SJSA1 (cell line): ENCODE measurements around the gene ADRM1. TPM values are rescaled to one million over a fixed set of nuclear protein-coding genes. Genes with fewer than 3 reads are reported as not detected.

Experiments used
- DNase-seq, 2 experiments: peaks; one replicate each; pipeline ENCODE4 v3.0.0-alpha.2; 2015 to 2020; ENCODE audit warnings: low spot score in 2 of 2, low read depth in 1 of 2
- H3K27ac ChIP-seq: fragments of 250-450 bp; sonication (Bioruptor Pico); 2 replicates; pipeline ENCODE4 v1.5.1; 2020; ENCODE audit warnings: mild to moderate bottlenecking, moderate library complexity
- H3K27me3 ChIP-seq: fragments of 250-450 bp; sonication (Bioruptor Pico); replicated peaks from 2 replicates; pipeline ENCODE4 v1.5.1; 2020; ENCODE audit warnings: mild to moderate bottlenecking, moderate library complexity
- H3K36me3 ChIP-seq: fragments of 250-450 bp; sonication (Bioruptor Pico); 2 replicates; pipeline ENCODE4 v1.5.1; 2020; ENCODE audit warnings: mild to moderate bottlenecking
- H3K4me1 ChIP-seq: fragments of 250-450 bp; sonication (Bioruptor Pico); replicated peaks from 2 replicates; pipeline ENCODE4 v1.6.1; 2021; ENCODE audit warnings: mild to moderate bottlenecking
- H3K4me3 ChIP-seq: fragments of 250-450 bp; sonication (Bioruptor Pico); 2 replicates; pipeline ENCODE4 v1.5.1; 2020; ENCODE audit warnings: mild to moderate bottlenecking
- H3K9me3 ChIP-seq: fragments of 250-450 bp; sonication (Bioruptor Pico); replicated peaks from 2 replicates; pipeline ENCODE4 v1.5.1; 2020; ENCODE audit warnings: mild to moderate bottlenecking
- total RNA-seq: library from RNA; depleted of rRNA; stranded (reverse); fragments of >200 nt; shearing (Covaris generic); gene quantifications from 2 replicates; pipeline ENCODE4 v1.2.3, GENCODE V29; 2014

The ADRM1 gene
- total RNA-seq, 1 experiment from 2014 or later = 279 TPM

DNA sequence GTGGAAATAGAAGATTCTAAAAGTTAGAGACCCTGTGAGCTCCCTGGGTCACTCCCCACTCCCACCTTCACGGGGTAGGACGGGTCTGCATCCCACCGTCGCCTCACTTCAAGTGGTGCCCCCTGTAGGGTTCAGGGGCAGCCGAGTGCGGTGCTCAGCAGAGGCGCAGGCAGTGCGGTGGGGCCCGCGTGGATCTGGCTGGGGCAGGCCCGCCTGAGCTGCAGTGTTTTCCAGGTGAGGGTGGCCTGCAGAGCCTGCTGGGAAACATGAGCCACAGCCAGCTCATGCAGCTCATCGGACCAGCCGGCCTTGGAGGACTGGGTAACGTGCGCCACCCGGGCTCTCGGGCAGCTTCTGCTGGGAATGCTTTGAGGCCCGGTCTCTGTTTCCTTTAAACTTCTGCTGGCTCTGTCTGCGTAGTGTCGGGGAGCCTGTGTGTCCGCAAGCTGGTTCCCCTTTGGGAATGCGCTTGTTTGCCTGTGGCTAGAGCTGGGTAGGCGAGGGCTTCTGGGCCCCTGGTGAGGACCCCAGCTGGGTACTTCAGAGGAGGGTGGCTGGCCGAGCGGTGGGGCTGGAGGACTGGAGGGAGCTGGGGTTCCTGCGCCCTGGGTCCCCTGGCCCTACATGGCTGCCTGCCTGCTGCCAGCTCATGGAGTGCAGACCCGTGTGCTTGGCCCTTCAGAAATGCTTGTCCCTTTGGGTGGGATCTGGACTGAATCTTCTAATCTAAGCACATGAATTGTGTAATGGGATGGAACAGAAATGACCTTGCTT lies 3.8 kb downstream of the ADRM1 start:
- Histone ChIP-seq H3K9me3 (no peaks in the 10 kb centered on the region), H3K4me1 (peaks cover 19% of the 10 kb centered on the region), H3K36me3 (peaks cover 66% of the 10 kb centered on the region), H3K4me3 (no peak overlapping the region), H3K27ac (no peak overlapping the region), H3K27me3 (no peaks in the 10 kb centered on the region)
- no peak for DNase-seq

DNA sequence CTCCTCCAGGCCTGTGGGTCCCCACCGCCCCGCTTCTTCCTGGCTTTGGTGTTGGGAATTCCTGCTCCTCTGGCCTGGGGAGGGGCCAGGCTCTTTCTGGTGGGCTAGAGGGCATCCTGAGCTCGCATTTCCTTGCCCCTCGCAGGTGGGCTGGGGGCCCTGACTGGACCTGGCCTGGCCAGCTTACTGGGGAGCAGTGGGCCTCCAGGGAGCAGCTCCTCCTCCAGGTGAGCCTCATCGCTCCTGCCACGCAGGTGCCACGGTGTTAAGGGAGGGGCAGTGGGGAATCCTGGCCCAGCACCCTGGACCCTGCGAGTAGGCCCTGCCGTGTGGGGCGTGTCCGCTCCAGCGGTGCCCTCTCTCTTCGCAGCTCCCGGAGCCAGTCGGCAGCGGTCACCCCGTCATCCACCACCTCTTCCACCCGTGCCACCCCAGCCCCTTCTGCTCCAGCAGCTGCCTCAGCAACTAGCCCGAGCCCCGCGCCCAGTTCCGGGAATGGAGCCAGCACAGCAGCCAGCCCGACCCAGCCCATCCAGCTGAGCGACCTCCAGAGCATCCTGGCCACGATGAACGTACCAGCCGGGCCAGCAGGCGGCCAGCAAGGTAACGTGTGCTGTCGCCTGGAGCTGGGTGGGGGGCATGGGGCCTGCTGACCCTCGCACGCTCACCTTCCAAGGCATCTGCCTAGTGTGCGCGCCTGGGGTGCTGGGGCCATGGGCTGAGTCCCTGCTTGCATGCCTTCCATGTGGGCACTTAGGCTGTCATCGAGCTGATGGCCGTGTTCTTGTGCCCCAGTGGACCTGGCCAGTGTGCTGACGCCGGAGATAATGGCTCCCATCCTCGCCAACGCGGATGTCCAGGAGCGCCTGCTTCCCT lies 4.7 kb downstream of the ADRM1 start:
- Histone ChIP-seq H3K27ac (no peak overlapping the region), H3K36me3 (peaks cover 66% of the 10 kb centered on the region), H3K4me3 (no peak overlapping the region), H3K27me3 (no peaks in the 10 kb centered on the region), H3K4me1 (peaks cover 19% of the 10 kb centered on the region), H3K9me3 (no peaks in the 10 kb centered on the region)
- no peak for DNase-seq

DNA sequence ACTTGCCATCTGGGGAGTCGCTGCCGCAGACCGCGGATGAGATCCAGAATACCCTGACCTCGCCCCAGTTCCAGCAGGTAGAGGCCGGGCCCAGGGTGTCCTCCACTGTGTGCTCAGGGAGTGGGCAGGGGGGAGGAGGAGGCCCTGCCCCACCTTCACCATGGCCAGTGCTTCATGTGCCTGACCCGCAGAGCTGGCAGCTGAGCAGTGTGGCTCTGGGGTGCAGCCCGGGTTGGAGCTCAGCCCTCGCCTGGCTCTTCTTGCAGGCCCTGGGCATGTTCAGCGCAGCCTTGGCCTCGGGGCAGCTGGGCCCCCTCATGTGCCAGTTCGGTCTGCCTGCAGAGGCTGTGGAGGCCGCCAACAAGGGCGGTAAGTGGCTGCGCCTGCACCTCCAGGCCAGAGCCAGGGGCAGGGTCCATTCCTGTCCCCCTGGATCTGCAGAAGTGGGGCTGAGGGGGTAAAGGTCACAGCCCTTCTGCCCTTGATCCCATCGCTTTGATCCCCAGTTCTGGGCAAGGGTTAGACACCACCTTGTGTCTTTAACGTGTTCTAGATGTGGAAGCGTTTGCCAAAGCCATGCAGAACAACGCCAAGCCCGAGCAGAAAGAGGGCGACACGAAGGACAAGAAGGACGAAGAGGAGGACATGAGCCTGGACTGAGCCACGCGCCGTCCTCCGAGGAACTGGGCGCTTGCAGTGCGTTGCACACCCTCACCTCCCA lies 5.5 kb downstream of the ADRM1 start:
- Histone ChIP-seq H3K27me3 (no peaks in the 10 kb centered on the region), H3K9me3 (no peaks in the 10 kb centered on the region), H3K36me3 (peaks cover 64% of the 10 kb centered on the region), H3K4me1 (peaks cover 19% of the 10 kb centered on the region), H3K4me3 (no peak overlapping the region), H3K27ac (no peak overlapping the region)
- DNase-seq = no peak

DNA sequence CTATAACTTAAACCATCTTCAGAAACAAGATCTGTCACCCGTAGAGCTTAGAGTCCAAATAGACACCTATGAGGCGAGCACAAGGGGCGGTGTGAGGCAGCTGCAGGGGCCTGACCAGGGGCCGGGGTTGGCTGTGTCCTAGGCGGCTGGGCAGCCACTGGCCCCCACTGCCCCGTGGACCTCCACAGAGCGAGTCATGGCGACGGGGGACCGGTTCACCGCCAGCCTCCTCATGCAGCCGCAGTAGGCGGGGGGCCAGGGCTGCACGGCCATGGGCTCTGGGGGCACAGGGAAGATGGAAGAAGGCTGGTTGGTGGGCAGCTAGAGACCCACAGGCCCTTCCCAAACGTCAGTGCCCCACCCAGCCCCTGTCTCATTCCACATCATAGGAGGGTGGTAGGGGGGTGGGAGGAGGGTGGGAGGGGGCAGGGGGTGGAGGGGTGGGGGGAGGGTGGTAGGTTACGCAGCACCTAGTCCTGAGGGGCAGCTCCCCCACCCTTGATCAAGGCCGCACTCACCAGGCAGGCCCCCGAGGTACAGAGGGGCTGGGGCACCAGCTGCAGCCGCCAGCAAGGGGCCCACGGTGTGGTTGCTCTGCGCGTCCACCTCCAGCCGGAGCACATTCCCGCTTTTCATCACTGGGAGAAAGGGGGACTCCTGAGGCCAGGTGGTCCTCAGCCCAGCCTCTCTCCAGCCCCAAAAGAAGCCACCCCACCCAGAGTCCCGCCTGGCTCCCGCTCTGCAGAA lies 6.6 kb downstream of the ADRM1 start:
- Histone ChIP-seq H3K4me1 (peaks cover 13% of the 10 kb centered on the region), H3K27ac (no peak overlapping the region), H3K4me3 (no peak overlapping the region), H3K27me3 (no peaks in the 10 kb centered on the region), H3K36me3 (peaks cover 52% of the 10 kb centered on the region), H3K9me3 (no peaks in the 10 kb centered on the region)
- no peak for DNase-seq

DNA sequence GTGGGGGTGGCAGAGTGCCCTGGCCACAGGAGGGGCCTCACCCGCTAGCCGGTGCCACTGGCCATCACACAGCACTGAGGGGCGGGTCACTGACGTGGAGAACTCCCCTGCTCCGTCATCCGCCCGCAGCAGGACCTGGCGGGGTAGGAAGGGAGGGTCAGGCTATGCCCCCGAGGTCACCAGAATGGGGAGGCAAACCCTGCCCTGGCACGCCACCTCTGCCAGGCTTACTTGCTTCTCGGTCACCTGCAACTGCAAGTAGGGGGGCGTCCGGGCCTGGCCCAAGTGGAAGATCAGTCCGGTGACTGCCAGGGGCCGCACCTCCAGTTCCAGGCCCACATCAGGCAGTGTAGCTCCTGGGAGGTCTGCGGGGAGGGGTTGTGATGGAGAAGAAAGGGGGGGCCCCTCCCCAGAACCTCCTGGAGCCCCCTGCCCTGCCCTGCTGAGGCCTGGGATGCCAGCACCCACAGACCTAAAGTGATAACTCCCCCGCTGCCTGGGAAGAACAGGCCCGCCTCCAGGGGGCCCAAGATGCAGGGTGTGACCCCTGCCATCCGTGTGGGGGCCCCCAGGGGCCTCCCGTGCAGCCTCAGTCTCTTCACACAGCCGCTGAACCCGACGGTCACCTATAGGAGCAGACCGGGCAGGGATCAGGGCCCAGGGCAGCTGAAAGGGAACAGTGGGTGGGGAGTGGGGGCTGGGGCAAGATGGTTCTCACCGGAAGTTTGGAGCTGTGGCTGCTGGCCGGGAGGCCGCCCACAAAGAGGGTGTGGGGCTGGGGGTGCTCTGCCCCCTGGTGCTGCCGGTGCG lies 7.4 kb downstream of the ADRM1 start:
- no peak for DNase-seq
- Histone ChIP-seq H3K4me3 (no peak overlapping the region), H3K4me1 (peaks cover 5% of the 10 kb centered on the region), H3K27ac (no peak overlapping the region), H3K36me3 (peaks cover 45% of the 10 kb centered on the region), H3K9me3 (no peaks in the 10 kb centered on the region), H3K27me3 (no peaks in the 10 kb centered on the region)

DNA sequence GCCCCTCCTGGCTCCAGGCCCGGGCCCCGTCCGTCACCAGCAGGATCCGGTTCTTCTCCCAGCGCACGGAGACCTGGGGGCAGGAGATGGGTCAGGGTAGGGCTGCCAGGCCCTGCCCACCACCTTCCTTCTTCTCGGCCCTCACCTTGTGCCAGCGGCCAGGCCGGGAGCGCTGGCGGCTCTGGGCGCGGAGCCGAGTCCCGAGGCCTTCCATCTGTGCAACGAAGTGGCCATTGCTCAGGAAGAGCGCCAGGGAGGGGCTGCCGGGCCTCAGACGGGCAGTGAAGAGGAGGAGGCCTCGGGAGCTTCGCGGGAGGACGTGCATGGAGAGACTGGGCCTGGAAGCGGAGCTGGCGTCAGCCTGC lies 7.9 kb downstream of the ADRM1 start:
- no peaks in the 10 kb centered on the region for H3K27me3 ChIP-seq
- H3K27ac ChIP-seq = no peak overlapping the region

DNA sequence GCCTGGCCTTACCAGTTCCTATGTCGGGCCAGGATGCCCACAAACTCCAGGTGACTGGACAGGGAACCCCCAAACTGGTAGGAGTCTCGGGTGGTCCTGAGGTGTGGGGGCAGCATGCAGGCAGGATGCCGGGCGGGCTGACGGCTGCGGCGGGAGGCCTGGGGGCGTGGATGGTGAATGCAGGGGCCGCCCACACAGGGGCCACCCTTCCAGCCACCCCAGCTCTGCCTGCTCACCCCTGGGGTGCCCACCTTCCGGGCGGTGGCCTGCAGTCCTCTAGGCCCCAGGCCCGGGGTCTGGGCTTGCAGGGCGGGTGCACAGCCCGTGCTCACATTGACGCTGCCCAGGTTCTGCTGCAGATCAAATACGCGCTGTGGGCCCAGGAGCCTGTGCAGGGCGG lies 8.4 kb downstream of the ADRM1 start:
- H3K27ac ChIP-seq = no peak overlapping the region
- no peaks in the 10 kb centered on the region for H3K4me1 ChIP-seq
- no peaks in the 10 kb centered on the region for H3K9me3 ChIP-seq
- no peak overlapping the region for H3K4me3 ChIP-seq
- no peaks in the 10 kb centered on the region for H3K27me3 ChIP-seq
- peaks cover 35% of the 10 kb centered on the region for H3K36me3 ChIP-seq
- DNase-seq = no peak

More for the DNA sequence above, 7.9 kb downstream of the ADRM1 start:
- no peaks in the 10 kb centered on the region for H3K9me3 ChIP-seq
- H3K4me1 ChIP-seq = no peaks in the 10 kb centered on the region
- DNase-seq = no peak
- H3K4me3 ChIP-seq = no peak overlapping the region
- H3K36me3 ChIP-seq = peaks cover 39% of the 10 kb centered on the region

DNA sequence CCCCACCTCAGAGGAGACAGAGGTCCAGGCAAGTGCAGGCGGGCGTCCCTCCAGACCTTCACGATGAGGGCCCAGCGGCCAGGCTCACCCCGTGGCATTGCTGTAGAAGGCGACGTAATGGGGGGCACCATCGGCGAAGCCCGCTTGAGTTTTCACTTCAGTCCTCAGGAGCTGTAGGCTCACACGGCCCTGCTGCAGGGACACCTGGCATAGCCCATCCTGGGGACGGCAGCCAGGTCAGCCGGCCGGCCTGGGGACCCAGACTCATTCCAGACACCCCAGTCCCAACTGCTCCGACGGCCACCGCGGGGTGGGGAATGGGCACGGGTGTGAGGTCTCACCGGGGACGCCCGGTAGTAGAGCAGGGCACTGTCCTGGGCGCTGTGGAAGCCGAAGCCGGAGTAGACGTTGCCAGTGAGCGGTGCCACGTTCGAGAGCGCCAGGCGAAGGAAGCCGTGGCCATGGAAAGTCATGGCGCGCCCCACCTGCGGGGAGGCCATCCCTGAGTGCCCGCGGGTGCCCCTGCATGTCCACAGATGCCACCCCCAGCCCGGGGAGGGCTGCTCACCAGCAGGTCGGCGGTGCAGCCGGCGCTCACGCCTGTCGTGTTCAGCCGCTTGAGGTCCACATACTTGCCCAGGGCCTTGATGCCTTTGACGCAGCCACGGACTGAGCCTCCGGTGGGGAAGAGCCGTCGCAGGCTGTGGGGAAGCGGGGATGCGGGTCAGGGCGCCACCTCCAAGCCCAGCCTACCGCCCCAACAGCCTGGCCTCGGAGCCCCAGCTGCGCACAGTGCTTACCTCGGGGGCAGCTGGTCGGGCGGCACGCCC lies 9.2 kb downstream of the ADRM1 start:
- no peak overlapping the region for H3K27ac ChIP-seq
- no peak overlapping the region for H3K4me3 ChIP-seq
- no peaks in the 10 kb centered on the region for H3K27me3 ChIP-seq
- H3K36me3 ChIP-seq = peaks cover 26% of the 10 kb centered on the region
- no peak for DNase-seq
- H3K4me1 ChIP-seq = no peaks in the 10 kb centered on the region
- H3K9me3 ChIP-seq = no peaks in the 10 kb centered on the region

DNA sequence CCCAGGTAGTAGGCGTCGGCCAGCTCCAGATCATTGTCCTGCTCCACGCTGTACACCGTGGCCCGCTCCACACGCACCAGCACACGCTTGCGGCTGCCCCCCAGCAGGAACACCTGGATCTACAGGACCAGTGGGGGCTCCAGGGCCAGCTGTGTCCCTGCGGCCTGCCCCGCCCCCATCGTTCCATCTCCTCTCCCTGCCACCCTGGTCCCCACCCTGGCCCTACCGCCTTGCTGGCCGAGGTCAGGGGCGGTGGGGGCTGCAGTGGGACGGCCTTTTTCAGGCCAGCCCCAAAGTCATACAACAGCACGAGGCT lies 9.8 kb downstream of the ADRM1 start:
- DNase-seq = no peak
- Histone ChIP-seq H3K4me1 (no peaks in the 10 kb centered on the region), H3K27me3 (no peaks in the 10 kb centered on the region), H3K9me3 (no peaks in the 10 kb centered on the region), H3K36me3 (peaks cover 20% of the 10 kb centered on the region), H3K4me3 (no peak overlapping the region), H3K27ac (no peak overlapping the region)

DNA sequence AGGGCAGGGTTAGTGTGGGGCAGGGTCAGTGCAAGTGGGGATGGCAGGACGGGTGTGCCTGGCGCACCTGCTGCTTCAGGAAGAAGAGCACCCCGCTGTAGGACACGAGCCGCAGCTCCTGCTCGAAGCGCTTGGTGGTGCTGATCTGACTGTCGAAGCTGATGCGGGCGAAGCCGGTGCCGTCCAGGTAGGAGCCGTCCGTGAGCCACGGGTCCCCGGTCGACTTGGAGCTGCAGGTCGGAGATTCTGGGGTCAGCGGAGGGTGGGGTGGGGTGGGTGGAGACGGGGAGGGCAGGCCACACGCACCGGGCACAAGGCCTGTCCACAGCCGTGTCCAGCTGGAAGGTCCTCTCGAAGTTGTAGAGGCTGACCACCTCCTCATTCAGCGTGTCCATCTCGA lies 10.2 kb downstream of the ADRM1 start:
- Histone ChIP-seq H3K27me3 (no peaks in the 10 kb centered on the region), H3K4me3 (no peak overlapping the region), H3K27ac (no peak overlapping the region), H3K4me1 (no peaks in the 10 kb centered on the region), H3K9me3 (no peaks in the 10 kb centered on the region), H3K36me3 (peaks cover 16% of the 10 kb centered on the region)
- DNase-seq = no peak

DNA sequence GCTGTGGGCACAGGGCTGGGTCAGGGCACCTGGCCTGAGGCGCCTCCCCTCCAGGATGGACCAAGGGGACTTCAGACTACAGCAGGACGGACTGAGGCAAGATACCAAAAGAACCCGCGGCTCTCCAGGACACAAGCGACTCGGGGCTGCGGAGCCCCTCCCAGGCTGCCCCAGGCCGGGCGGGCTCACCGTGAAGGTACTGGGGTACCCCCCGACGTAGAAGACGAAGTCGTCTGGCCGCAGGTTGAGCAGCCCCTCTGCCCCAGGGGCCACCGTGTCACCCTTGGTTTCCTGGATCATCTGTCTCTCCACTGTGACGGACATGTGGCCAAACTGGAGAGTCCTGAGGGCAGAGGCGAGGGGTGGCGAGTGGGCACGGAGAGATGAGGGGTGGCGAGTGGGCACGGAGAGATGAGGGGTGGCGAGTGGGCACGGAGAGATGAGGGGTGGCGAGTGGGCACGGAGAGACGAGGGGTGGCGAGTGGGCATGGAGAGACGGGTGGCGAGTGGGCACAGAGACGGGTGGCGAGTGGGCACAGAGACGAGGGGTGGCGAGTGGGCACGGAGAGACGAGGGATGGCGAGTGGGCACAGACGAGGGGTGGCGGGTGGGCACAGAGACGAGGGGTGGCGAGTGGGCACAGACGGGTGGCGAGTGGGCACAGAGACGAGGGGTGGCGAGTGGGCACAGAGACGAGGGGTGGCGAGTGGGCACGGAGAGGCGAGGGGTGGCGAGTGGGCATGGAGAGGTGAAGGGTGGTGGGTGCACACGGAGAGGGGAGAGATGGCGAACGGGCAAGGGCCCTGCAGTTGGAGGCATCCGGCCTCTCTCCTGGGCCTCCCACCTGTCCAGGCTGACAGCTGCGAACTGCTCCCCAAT lies 10.9 kb downstream of the ADRM1 start:
- DNase-seq = no peak
- Histone ChIP-seq H3K27me3 (no peaks in the 10 kb centered on the region), H3K27ac (no peak overlapping the region), H3K36me3 (peaks cover 9% of the 10 kb centered on the region), H3K9me3 (no peaks in the 10 kb centered on the region), H3K4me1 (no peaks in the 10 kb centered on the region), H3K4me3 (no peak overlapping the region)

DNA sequence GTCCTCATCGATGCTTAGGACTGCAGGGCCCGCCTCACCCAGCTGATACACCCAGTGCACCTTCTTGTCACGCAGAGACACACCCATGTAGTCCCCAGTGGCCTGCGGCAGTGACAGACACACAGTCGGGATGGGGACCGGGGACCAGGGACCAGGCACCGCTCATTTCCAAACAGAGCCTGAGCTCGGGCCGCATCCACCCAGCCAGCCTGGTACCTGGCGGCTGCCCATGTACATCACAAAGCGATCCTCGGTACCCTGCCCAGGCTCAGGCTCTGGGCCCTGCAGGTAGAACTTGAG lies 11.5 kb downstream of the ADRM1 start:
- no peak for DNase-seq
- Histone ChIP-seq H3K4me1 (no peaks in the 10 kb centered on the region), H3K27ac (no peak overlapping the region), H3K27me3 (no peaks in the 10 kb centered on the region), H3K36me3 (peaks cover 3% of the 10 kb centered on the region), H3K9me3 (no peaks in the 10 kb centered on the region), H3K4me3 (no peak overlapping the region)
